Cardiac fibroblast (primary cell): ENCODE results near the gene GTPBP8.
A peak's percentile ranks its signal among the peaks of the same experiment; 100 is the strongest.

Source experiments
- DNase-seq, 2 donors: peaks; one replicate each; pipeline versions ENCODE4 v3.0.0 to v3.0.0-alpha.2; 2010; ENCODE audit warnings: low read depth in 2 of 2
- H3K4me3 ChIP-seq, 2 donors: replicated peaks in 1 of 2; 1 replicate in 1 of 2; 2 replicates in 1 of 2; pipeline ENCODE4 v1.5.1; 2011; ENCODE audit warnings: low read depth in 2 of 2, low read length in 2 of 2, mild to moderate bottlenecking in 2 of 2, moderate library complexity in 1 of 2
- CTCF ChIP-seq: IDR thresholded peaks from one replicate; pipeline ENCODE4 v1.5.1; 2011; ENCODE audit warnings: low read depth, mild to moderate bottlenecking, low read length, inconsistent platforms

The GTPBP8 gene

GRCh38 chr3:112995800-112996199 is 5.0 kb downstream of the GTPBP8 start:
- no peak for DNase-seq
- no peak overlapping the region for H3K4me3 ChIP-seq
- no peak for TF ChIP-seq CTCF

DNA sequence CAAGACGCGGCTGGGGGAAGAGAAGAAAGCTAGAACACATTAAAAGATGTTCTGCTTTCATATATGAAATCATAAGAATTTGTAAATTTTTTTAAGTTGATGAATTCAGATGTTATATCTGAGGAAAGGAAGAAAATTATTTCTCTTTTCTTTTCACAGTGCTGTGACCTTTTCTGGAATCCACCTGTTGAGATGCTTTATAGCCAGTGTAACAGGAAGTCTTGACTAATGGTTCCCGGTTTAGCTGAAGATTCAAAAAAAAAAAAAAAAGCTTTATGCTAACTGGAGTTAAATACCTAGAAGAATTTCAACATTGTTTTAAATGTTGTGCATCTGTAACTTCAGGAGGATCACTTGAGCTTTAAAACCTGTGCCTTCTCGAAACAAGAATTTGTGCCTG is 9.9 kb downstream of the GTPBP8 start:
- no peak overlapping the region for H3K4me3 ChIP-seq
- no peak for DNase-seq
- TF ChIP-seq CTCF, result no peak

DNA sequence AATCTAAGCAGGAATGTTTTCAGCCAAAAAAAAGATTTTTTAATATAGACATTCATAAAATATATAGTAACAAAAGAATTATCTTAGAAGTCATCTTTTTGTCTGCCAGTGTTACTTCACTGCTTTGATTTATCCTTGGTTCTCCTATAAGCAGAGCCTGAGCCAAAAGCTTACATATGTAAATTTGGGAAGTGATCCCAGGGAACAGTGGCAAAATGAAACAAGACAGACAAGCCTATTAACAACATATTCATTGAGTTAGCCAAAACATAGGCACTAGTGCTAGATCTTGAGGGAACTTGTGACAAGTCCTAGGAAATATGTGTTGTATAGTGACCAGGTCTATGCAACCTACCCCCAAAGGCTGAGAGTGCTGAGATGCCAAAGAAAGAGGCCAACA is 11.3 kb downstream of the GTPBP8 start:
- H3K4me3 ChIP-seq, result no peak overlapping the region
- no peak for DNase-seq
- TF ChIP-seq CTCF, result no peak

- no peak for DNase-seq
- no peak overlapping the region for H3K4me3 ChIP-seq
- no peak for TF ChIP-seq CTCF
These were observed 11.9 kb downstream of the GTPBP8 start for GRCh38 chr3:113002679-113003078.

- no peak for TF ChIP-seq CTCF
These were observed 14.8 kb downstream of the GTPBP8 start for GRCh38 chr3:113005611-113006010.

GRCh38 chr3:113006359-113007056 is 15.7 kb downstream of the GTPBP8 start:
- DNase-seq, result no peak
- no peak overlapping the region for H3K4me3 ChIP-seq
- TF ChIP-seq CTCF, result no peak

More at GRCh38 chr3:113005611-113006010, 14.8 kb downstream of the GTPBP8 start:
- no peak for DNase-seq
- no peak overlapping the region for H3K4me3 ChIP-seq

GRCh38 chr3:113008117-113008516 is 17.3 kb downstream of the GTPBP8 start:
- peak; percentile 21 to 22 for DNase-seq
- no peak overlapping the region for H3K4me3 ChIP-seq
- no peak for TF ChIP-seq CTCF
